A549 (cell line): ENCODE results near the gene ANGEL1. TPM values are rescaled to one million over a fixed set of nuclear protein-coding genes. Genes with fewer than 3 reads are reported as not detected.

Experiments
- ATAC-seq, 2 experiments: fragments of 200-7000 bp in 1 of 2; fragments of >200 bp in 1 of 2; cut with Nextera tagmentation in 1 of 2; cut with Tn5 transposase in 1 of 2; 3 replicates each; pipeline versions ENCODE4 v1.8.0 to v1.9.1; 2018 to 2020; ENCODE audit warnings: mild to moderate bottlenecking in 1 of 2, moderate library complexity in 1 of 2
- CTCF ChIA-PET: fragments of 300-600 bp; sonication (Branson Sonifier 250); formaldehyde crosslinking; extraction: SDS; loops from one replicate; lab custom pipeline; 2021; ENCODE audit warnings: antibody characterized with exemption, inconsistent platforms; lab: Yijun Ruan, JAX
- POLR2A ChIA-PET: fragments of 350-600 bp; formaldehyde crosslinking; extraction: SDS; loops from one replicate; lab custom pipeline; 2021; ENCODE audit warnings: antibody characterized with exemption, inconsistent platforms; lab: Yijun Ruan, JAX
- DNase-seq, 2 experiments: peaks; one replicate each; pipeline versions ENCODE4 v3.0.0 to v3.0.0-alpha.2; 2011 to 2016; ENCODE audit warnings: low read depth in 1 of 2, low spot score in 1 of 2
- FAIRE-seq: peaks from 2 replicates; lab custom pipeline; 2011; peaks lifted over from hg19 to GRCh38; lab: Jason Lieb, UNC
- H3K27ac ChIP-seq, 2 experiments: fragments of >200 bp; sonication (Bioruptor Twin); formaldehyde crosslinking; 3 replicates each; pipeline ENCODE4 v1.5.1; 2016 to 2017
- H3K4me1 ChIP-seq: fragments of >200 bp; sonication (Bioruptor Twin); formaldehyde crosslinking; 3 replicates; pipeline ENCODE4 v1.6.1; 2016
- H3K4me2 ChIP-seq: fragments of >200 bp; sonication (Bioruptor Twin); formaldehyde crosslinking; 3 replicates; pipeline ENCODE4 v1.6.1; 2016
- H3K4me3 ChIP-seq: fragments of >200 bp; sonication (Bioruptor Twin); formaldehyde crosslinking; 3 replicates; pipeline ENCODE4 v1.5.1; 2016
- H3K9me3 ChIP-seq: fragments of >200 bp; sonication (Bioruptor Twin); formaldehyde crosslinking; 3 replicates; pipeline ENCODE4 v1.6.1; 2016
- CEBPB ChIP-seq, 2 experiments: fragments of >200 bp in 1 of 2; sonication (Bioruptor Twin) in 1 of 2; formaldehyde crosslinking in 1 of 2; IDR thresholded peaks; 2 replicates each; pipeline ENCODE4 v1.6.1; 2012 to 2016
- CHD2 ChIP-seq: fragments of 150-350 bp; IDR thresholded peaks from 2 replicates; pipeline ENCODE4 v1.6.1; 2014; ENCODE audit warnings: low read length; ENCODE audit not compliant: partially characterized antibody
- CHD4 ChIP-seq: fragments of 200-600 bp; sonication (generic); IDR thresholded peaks from 2 replicates; pipeline ENCODE4 v1.6.1; 2016; ENCODE audit warnings: antibody characterized with exemption, mild to moderate bottlenecking, borderline replicate concordance
- E2F6 ChIP-seq: IDR thresholded peaks from 2 replicates; pipeline ENCODE4 v1.6.1; 2012; ENCODE audit warnings: low read depth, borderline replicate concordance
- EP300 ChIP-seq, 2 experiments: fragments of >200 bp; sonication (Bioruptor Twin); formaldehyde crosslinking; IDR thresholded peaks; 2 replicates in 1 of 2; 3 replicates in 1 of 2; pipeline ENCODE4 v1.6.1; 2016 to 2017
- FOXS1 ChIP-seq: fragments of 250-450 bp; sonication (Bioruptor Pico); IDR thresholded peaks from 2 replicates; pipeline ENCODE4 v1.5.0; 2020; ENCODE audit warnings: mild to moderate bottlenecking, moderate library complexity
- GATA3 ChIP-seq: IDR thresholded peaks from 2 replicates; pipeline ENCODE4 v1.6.1; 2012; ENCODE audit warnings: borderline replicate concordance
- HES2 ChIP-seq: fragments of >200 bp; sonication (Bioruptor Twin); formaldehyde crosslinking; IDR thresholded peaks from 2 replicates; pipeline ENCODE4 v1.6.1; 2016
- HMGXB4 ChIP-seq: fragments of 250-450 bp; sonication (Bioruptor Pico); IDR thresholded peaks from 2 replicates; pipeline ENCODE4 v1.5.0; 2021; ENCODE audit warnings: mild to moderate bottlenecking, moderate library complexity, borderline replicate concordance
- HOXA7 ChIP-seq: fragments of 250-450 bp; sonication (Bioruptor Pico); IDR thresholded peaks from 2 replicates; pipeline ENCODE4 v1.5.0; 2020; ENCODE audit warnings: mild to moderate bottlenecking, moderate library complexity
- HOXB13 ChIP-seq: fragments of 250-450 bp; sonication (Bioruptor Pico); IDR thresholded peaks from 2 replicates; pipeline ENCODE4 v1.5.0; 2020; ENCODE audit warnings: low read depth, mild to moderate bottlenecking, moderate library complexity
- HOXB5 ChIP-seq: fragments of 250-450 bp; sonication (Bioruptor Pico); IDR thresholded peaks from 2 replicates; pipeline ENCODE4 v1.5.0; 2020; ENCODE audit warnings: mild to moderate bottlenecking, moderate library complexity
- KDM1A ChIP-seq: fragments of 200-600 bp; sonication (generic); IDR thresholded peaks from 2 replicates; pipeline ENCODE4 v1.6.1; 2016; ENCODE audit warnings: low read depth, mild to moderate bottlenecking
- MAFK ChIP-seq: fragments of 450-650 bp; IDR thresholded peaks from 2 replicates; pipeline ENCODE4 v1.6.1; 2014; ENCODE audit not compliant: partially characterized antibody
- MYC ChIP-seq: IDR thresholded peaks from 2 replicates; pipeline ENCODE4 v1.6.1; 2012; ENCODE audit warnings: mild to moderate bottlenecking, inconsistent platforms, low read length, improper control_type of control experiment, borderline replicate concordance
- NPAS2 ChIP-seq: fragments of 250-450 bp; sonication (Bioruptor Pico); IDR thresholded peaks from 2 replicates; pipeline ENCODE4 v1.8.0; 2022; ENCODE audit warnings: mild to moderate bottlenecking, moderate library complexity, borderline replicate concordance
- NR3C1 ChIP-seq: fragments of >200 bp; sonication (Bioruptor Twin); formaldehyde crosslinking; IDR thresholded peaks from 3 replicates; pipeline ENCODE4 v1.6.1; 2017
- REST ChIP-seq: fragments of 200-600 bp; sonication (generic); IDR thresholded peaks from 2 replicates; pipeline ENCODE4 v1.6.1; 2016; ENCODE audit warnings: antibody characterized with exemption, mild to moderate bottlenecking, moderate library complexity
- RFX5 ChIP-seq: fragments of 450-650 bp; IDR thresholded peaks from 2 replicates; pipeline ENCODE4 v1.7.1; 2014; ENCODE audit warnings: antibody characterized with exemption, mild to moderate bottlenecking, moderate library complexity
- SMC3 ChIP-seq: fragments of >200 bp; sonication (Bioruptor Twin); formaldehyde crosslinking; IDR thresholded peaks from 3 replicates; pipeline ENCODE4 v1.6.1; 2018; ENCODE audit warnings: inconsistent platforms
- ZC3H11A ChIP-seq: fragments of 450-650 bp; IDR thresholded peaks from 2 replicates; pipeline ENCODE4 v1.6.1; 2014; ENCODE audit warnings: antibody characterized with exemption, mild to moderate bottlenecking
- ZNF302 ChIP-seq: fragments of 250-450 bp; sonication (Bioruptor Pico); IDR thresholded peaks from 2 replicates; pipeline ENCODE4 v1.9.0; 2021; ENCODE audit warnings: inconsistent platforms, mild to moderate bottlenecking, moderate library complexity
- WGBS: methylation state at CpG from one replicate; pipeline ENCODE4 v1.1.6; 2017; ENCODE audit errors: missing lambda C conversion rate; 5-methylcytosine and 5-hydroxymethylcytosine counted together
- polyA plus RNA-seq, 4 experiments: library from polyadenylated mRNA; depleted of rRNA in 3 of 4; stranded (reverse); fragments of >200 nt; fragmentation: RNase III in 1 of 4; extraction: RNeasy Plus Mini Kit Qiagen cat#74134 plus additional on column Dnase treatment in 1 of 4; gene quantifications; 2 replicates in 3 of 4; 3 replicates in 1 of 4; pipeline ENCODE4 v1.2.3, GENCODE V29; 2011 to 2017
- TF ChIP-seq, protein P1 (sequence below): fragments of 150-350 bp; IDR thresholded peaks from 2 replicates; pipeline ENCODE4 v1.6.1; 2014; ENCODE audit warnings: low read depth, mild to moderate bottlenecking, low read length
- TF ChIP-seq, protein P2 (sequence below): IDR thresholded peaks from 2 replicates; pipeline ENCODE4 v1.6.1; 2012

Gene ANGEL1
- polyA plus RNA-seq, 2 of the 4 experiments (the other 2 are of a cell fraction): 9.7 to 17.6 TPM

GRCh38 chr14:76812422-76813383 lies at the start of gene ANGEL1 (continued):
- TF ChIP-seq HES2 (no peak), HOXA7 (CRISPR knock-in tag) (peak; percentile 24; the same call in 1 of the 2 replicates), HMGXB4 (CRISPR knock-in tag) (no peak), HOXB5 (CRISPR knock-in tag) (no peak), REST (no peak), NPAS2 (no peak), NR3C1 (no peak)
- TF ChIP-seq, protein P1, sequence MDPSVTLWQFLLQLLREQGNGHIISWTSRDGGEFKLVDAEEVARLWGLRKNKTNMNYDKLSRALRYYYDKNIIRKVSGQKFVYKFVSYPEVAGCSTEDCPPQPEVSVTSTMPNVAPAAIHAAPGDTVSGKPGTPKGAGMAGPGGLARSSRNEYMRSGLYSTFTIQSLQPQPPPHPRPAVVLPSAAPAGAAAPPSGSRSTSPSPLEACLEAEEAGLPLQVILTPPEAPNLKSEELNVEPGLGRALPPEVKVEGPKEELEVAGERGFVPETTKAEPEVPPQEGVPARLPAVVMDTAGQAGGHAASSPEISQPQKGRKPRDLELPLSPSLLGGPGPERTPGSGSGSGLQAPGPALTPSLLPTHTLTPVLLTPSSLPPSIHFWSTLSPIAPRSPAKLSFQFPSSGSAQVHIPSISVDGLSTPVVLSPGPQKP: no peak
- TF ChIP-seq, all 56 proteins: peak for 12

DNA sequence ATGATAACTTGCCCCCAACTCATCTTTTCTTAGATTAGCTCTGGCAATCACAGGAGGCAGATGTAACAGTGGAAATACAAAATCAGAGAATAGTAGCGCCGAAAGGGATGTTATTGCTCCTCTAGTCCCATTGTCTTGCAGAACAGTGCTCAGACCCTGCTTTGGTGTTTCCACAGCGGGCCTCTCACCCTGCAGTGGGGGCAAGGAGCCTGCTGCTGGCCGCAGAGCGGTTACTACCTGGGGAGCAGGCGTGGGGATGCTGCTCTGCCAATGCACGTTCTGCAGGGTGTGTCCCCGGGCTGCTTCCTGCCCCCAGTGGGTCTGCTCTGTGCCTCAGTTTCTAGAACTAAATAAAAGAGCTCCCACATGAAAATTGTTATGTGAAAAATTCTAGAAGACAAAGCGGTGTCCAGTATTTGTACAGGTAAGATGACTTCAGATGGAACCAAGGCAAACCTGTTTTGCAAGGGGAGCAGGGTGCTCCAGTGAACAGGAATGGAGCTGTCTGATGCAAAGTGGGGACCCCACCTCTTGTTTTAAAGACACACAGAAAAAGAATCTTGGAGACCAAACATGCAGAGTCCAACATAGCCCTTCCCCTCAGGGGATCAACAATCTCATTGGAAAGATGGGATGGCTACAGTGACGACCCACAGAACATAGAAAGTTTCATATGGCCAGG lies 49.0 kb upstream of the ANGEL1 start:
- DNase-seq (no peak), FAIRE-seq (no peak), ATAC-seq (no peak)
- Histone ChIP-seq H3K27ac (no peak overlapping the region), H3K4me1 (no peaks in the 10 kb centered on the region), H3K4me2 (no peak overlapping the region), H3K9me3 (no peaks in the 10 kb centered on the region), H3K4me3 (no peak overlapping the region)
- ChIA-PET CTCF (interaction anchor here (1.7 to 43.1 kb wide), 3 partner anchors 12 to 263 kb away, joined by 4 to 1600 read pairs (median 87); partner anchors contain the start of gene CIPC), POLR2A (no interaction called here)
- WGBS: 24% methylated on average over 10 of the region's 10 CpGs
- TF ChIP-seq CHD2 (no peak), ZNF302 (CRISPR knock-in tag) (no peak), HOXB5 (CRISPR knock-in tag) (no peak), KDM1A (no peak), HOXB13 (CRISPR knock-in tag) (no peak), GATA3 (no peak), E2F6 (no peak), NPAS2 (no peak), CHD4 (no peak), CEBPB (IDR thresholded peaks at IDR 0.05) (no peak), SMC3 (no peak), EP300 (IDR thresholded peaks at IDR 0.05) (no peak), FOXS1 (CRISPR knock-in tag) (no peak), RFX5 (no peak), MAFK (no peak), MYC (no peak), ZC3H11A (no peak)
- TF ChIP-seq, protein P1: no peak
- TF ChIP-seq, protein P2, sequence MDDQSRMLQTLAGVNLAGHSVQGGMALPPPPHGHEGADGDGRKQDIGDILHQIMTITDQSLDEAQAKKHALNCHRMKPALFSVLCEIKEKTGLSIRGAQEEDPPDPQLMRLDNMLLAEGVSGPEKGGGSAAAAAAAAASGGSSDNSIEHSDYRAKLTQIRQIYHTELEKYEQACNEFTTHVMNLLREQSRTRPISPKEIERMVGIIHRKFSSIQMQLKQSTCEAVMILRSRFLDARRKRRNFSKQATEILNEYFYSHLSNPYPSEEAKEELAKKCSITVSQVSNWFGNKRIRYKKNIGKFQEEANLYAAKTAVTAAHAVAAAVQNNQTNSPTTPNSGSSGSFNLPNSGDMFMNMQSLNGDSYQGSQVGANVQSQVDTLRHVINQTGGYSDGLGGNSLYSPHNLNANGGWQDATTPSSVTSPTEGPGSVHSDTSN: no peak
